Measurements from ENCODE around the gene CTSW. TPM values are rescaled to one million over a fixed set of nuclear protein-coding genes. Genes with fewer than 3 reads are reported as not detected.

The CTSW gene
- total and polyA plus RNA-seq, 2 donors (not counting 1 experiment from before 2014, with no cell fraction given), result 0.84 to 4.6 TPM

- intact Hi-C loops (cut with micrococcal nuclease), result loop anchor here (5.0 kb wide), 1 partner anchor 182 kb away; the partner anchor contains the start of gene SF3B2
- Histone ChIP-seq H3K79me2 (ENCODE audit: control insufficient read depth, insufficient read depth, low read length) (no peaks in the 10 kb centered on the region), H3K9ac (ENCODE audit: low read length) (no peak overlapping the region), H3K9me3 (ENCODE audit: control extremely low read depth in 1 of 3, control insufficient read depth in 2 of 3, insufficient read depth in 1 of 3, low read length in 2 of 3) (no peaks in the 10 kb centered on the region), H3K36me3 (replicated peaks in 1 of 2; ENCODE audit: control extremely low read depth in 1 of 2, control insufficient read depth in 1 of 2, extremely low read depth in 1 of 2, insufficient read depth in 2 of 2, low read length in 1 of 2) (peaks cover 0 to 12% of the 10 kb centered on the region in 2 experiments), H4K20me1 (ENCODE audit: control insufficient read depth, insufficient read depth, low read length, poor library complexity, severe bottlenecking) (no peaks in the 10 kb centered on the region), H2AFZ (ENCODE audit: insufficient read depth, low read depth, low read length, poor library complexity, severe bottlenecking) (no peak overlapping the region), H3K27me3 (replicated peaks in 1 of 4; ENCODE audit: control extremely low read depth in 1 of 4, control insufficient read depth in 3 of 4, insufficient read depth in 4 of 4, low read length in 3 of 4) (no peaks in the 10 kb centered on the region), H3K27ac (ENCODE audit: low read length in 2 of 2) (no peak overlapping the region), H3K4me2 (replicated peaks; ENCODE audit: low read depth, low read length, poor library complexity, severe bottlenecking) (no peak overlapping the region), H3K4me3 (ENCODE audit: control extremely low read depth in 1 of 5, extremely low read depth in 1 of 5, insufficient read depth in 1 of 5, low read depth in 2 of 5, low read length in 4 of 5) (no peak overlapping the region), H3K4me1 (ENCODE audit: control insufficient read depth in 2 of 2, insufficient read depth in 2 of 2, low read length in 2 of 2) (peaks cover 10 to 29% of the 10 kb centered on the region in 2 donors)
- no peaks in the 10 kb centered on the region for H3K9me3 Mint-ChIP-seq (ENCODE audit: insufficient read depth)
- ChIA-PET CTCF (interaction anchor here (6.7 to 7.0 kb wide), 2 partner anchors 11 to 17 kb away, joined by 65 to 71 read pairs; partner anchors contain the start of genes CCDC85B, CFL1, FIBP and MUS81), POLR2A (interaction anchor here (1.2 to 3.6 kb wide), 3 partner anchors 10 to 230 kb away, joined by 3 to 24 read pairs (median 20); partner anchors contain the start of genes FIBP and MUS81)
- DNase-seq (no peak), ATAC-seq (ENCODE audit: low read depth) (no peak)
- TF ChIP-seq CTCF (IDR thresholded peaks at IDR 0.05), result no peak
- H3K4me1 Mint-ChIP-seq, result peaks cover 29% of the 10 kb centered on the region
- H3K27me3 Mint-ChIP-seq, result peaks cover 5% of the 10 kb centered on the region
- peak overlapping the region; percentile 32 for H3K4me3 Mint-ChIP-seq
- H3K27ac Mint-ChIP-seq, result peak overlapping the region; percentile 11
- 37% methylated on average over 10 of the region's 11 CpGs for WGBS (ENCODE audit: insufficient coverage)
Observed at GRCh38 chr11:65870307-65870658, 9.4 kb upstream of the CTSW start.

GRCh38 chr11:65870706-65871681 is 8.6 kb upstream of the CTSW start:
- H3K9ac ChIP-seq (ENCODE audit: low read length), result no peak overlapping the region
- no peaks in the 10 kb centered on the region for H4K20me1 ChIP-seq (ENCODE audit: control insufficient read depth, insufficient read depth, low read length, poor library complexity, severe bottlenecking)
- Mint-ChIP-seq H3K4me3 (peak overlapping the region; percentile 53), H3K9me3 (ENCODE audit: insufficient read depth) (no peaks in the 10 kb centered on the region), H3K4me1 (peaks cover 29% of the 10 kb centered on the region), H3K27me3 (peaks cover 5% of the 10 kb centered on the region), H3K27ac (peak overlapping the region; percentile 11)
- ATAC-seq (ENCODE audit: low read depth), result no peak
- H3K4me3 ChIP-seq (ENCODE audit: control extremely low read depth in 1 of 5, extremely low read depth in 1 of 5, insufficient read depth in 1 of 5, low read depth in 2 of 5, low read length in 4 of 5), result no peak overlapping the region
- DNase-seq, result no peak
- 55% methylated on average over 16 of the region's 24 CpGs for WGBS (ENCODE audit: insufficient coverage)
- CTCF ChIA-PET, result interaction anchor here (0.5 to 7.0 kb wide), 4 partner anchors 11 to 157 kb away, joined by 3 to 71 read pairs (median 34); partner anchors contain the start of genes CCDC85B, CFL1, FIBP and MUS81
- no peak overlapping the region for H2AFZ ChIP-seq (ENCODE audit: insufficient read depth, low read depth, low read length, poor library complexity, severe bottlenecking)
- no peaks in the 10 kb centered on the region for H3K9me3 ChIP-seq (ENCODE audit: control extremely low read depth in 1 of 3, control insufficient read depth in 2 of 3, insufficient read depth in 1 of 3, low read length in 2 of 3)
- TF ChIP-seq EZH2 (IDR thresholded peaks at IDR 0.05; ENCODE audit: borderline replicate concordance, insufficient read depth, low read depth, low read length, poor library complexity, severe bottlenecking), result no peak
- TF ChIP-seq CTCF (IDR thresholded peaks at IDR 0.05), result no peak
- no peak overlapping the region for H3K27ac ChIP-seq (ENCODE audit: low read length in 2 of 2)
- H3K4me1 ChIP-seq (ENCODE audit: control insufficient read depth in 2 of 2, insufficient read depth in 2 of 2, low read length in 2 of 2), result peaks cover 10 to 29% of the 10 kb centered on the region in 2 donors
- no peaks in the 10 kb centered on the region for H3K27me3 ChIP-seq (replicated peaks in 1 of 4; ENCODE audit: control extremely low read depth in 1 of 4, control insufficient read depth in 3 of 4, insufficient read depth in 4 of 4, low read length in 3 of 4)
- POLR2A ChIA-PET, result interaction anchor here (0.8 to 3.6 kb wide), 4 partner anchors 10 to 231 kb away, joined by 3 to 24 read pairs (median 12); partner anchors contain the start of genes FIBP and MUS81
- H3K4me2 ChIP-seq (replicated peaks; ENCODE audit: low read depth, low read length, poor library complexity, severe bottlenecking), result no peak overlapping the region
- H3K79me2 ChIP-seq (ENCODE audit: control insufficient read depth, insufficient read depth, low read length), result no peaks in the 10 kb centered on the region
- peaks cover 0 to 4% of the 10 kb centered on the region in 2 experiments for H3K36me3 ChIP-seq (replicated peaks in 1 of 2; ENCODE audit: control extremely low read depth in 1 of 2, control insufficient read depth in 1 of 2, extremely low read depth in 1 of 2, insufficient read depth in 2 of 2, low read length in 1 of 2)
- intact Hi-C loops (cut with micrococcal nuclease), result loop anchor here (5.0 kb wide), 1 partner anchor 181 kb away; the partner anchor contains the start of gene SF3B2

All from B cell (primary cell).